Stimulated activated CD8-positive, alpha-beta memory T cell treated with anti-CD3 and anti-CD28 coated beads, Interleukin-2, amount 100 ng/mL, for 1 hour (primary cell): ENCODE results near the gene EYA2.
"Not testable (repeated sequence)": the region's sequence is repeated elsewhere in the genome, so short reads cannot be mapped to it uniquely, and the experiment has no call there.

Experiments used
- DNase-seq, 2 donors: peaks; one replicate each; pipeline ENCODE4 v3.0.0-alpha.2; 2020; ENCODE audit warnings: low read depth in 2 of 2

The EYA2 gene

DNA sequence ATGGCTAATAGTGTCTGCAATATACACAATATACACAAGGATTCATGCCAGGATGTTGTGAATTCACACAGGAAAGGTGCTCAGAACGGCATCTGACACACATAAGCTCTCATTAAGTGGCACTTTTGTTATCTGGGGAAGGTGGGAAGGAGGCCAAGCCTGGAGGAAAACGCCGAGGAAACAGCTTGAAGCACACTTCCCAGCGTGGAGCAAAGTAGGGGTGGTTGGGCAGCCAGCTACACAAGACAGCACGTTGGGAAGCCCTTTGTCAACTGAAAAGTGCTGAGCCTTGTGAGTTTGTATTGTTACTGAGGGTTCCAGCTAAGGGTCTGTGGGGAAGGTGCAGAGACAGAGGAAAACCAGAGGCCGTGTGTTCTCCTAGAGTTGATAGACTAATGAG is 280.9 kb downstream of the EYA2 start:
- no peak for DNase-seq

- DNase-seq = not testable (repeated sequence)
These were observed 281.6 kb downstream of the EYA2 start for GRCh38 chr20:47176217-47176616.

GRCh38 chr20:47178277-47178676 is 283.6 kb downstream of the EYA2 start:
- DNase-seq = no peak

GRCh38 chr20:47178851-47179250 is 284.2 kb downstream of the EYA2 start:
- no peak for DNase-seq

DNA sequence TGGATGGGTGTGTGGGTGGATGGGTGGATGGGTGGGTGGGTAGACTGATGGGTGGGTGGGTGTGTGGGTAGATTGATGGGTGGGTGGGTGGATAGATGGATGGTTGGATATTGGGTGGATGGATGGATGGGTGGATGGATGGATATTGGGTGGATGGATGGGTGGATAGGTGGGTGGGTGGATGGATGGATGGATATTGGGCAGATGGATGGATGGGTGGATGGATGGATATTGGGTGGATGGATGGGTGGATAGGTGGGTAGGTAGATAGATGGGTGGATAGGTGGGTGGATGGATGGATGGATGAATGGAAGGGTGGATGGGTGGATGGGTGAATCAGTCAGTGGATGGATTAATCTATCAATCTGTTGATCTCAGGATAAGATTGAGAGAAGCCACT is 284.6 kb downstream of the EYA2 start:
- DNase-seq = no peak

GRCh38 chr20:47181056-47181862 is 286.6 kb downstream of the EYA2 start:
- no peak for DNase-seq

- DNase-seq = no peak
These were observed 288.7 kb downstream of the EYA2 start for GRCh38 chr20:47183367-47183766.

- no peak for DNase-seq
These were observed 293.0 kb downstream of the EYA2 start for GRCh38 chr20:47187450-47188195.

GRCh38 chr20:47188540-47188939 is 293.9 kb downstream of the EYA2 start:
- DNase-seq = no peak

GRCh38 chr20:47189060-47189459 is 294.4 kb downstream of the EYA2 start:
- DNase-seq = no peak

DNA sequence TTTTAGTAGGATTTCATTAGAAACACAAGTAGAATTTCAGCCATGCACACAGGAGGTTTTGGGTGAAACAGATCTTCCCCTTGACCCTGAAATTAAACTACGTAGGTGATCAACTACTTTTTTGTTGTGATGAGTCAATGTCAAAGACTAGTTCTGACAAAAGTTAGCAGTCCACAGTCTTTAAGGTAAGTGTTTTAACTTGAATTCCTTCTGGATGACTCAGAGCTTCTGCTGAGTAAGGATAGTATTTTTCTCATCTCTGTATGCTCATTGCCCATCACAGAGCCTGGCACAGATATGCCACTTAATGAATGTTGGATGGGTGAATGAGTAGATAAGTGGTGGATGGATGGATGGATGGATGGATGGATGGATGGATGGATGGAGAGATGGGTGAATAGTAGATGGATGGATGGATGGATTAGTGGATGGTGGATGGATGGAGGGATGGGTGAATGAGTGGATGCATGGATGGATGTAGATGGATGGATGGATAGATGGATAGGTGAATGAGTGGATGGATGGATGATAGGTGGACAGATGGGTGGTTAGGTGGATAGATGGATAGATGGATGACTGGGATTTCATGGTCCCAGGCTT is 296.5 kb downstream of the EYA2 start:
- DNase-seq = no peak

DNA sequence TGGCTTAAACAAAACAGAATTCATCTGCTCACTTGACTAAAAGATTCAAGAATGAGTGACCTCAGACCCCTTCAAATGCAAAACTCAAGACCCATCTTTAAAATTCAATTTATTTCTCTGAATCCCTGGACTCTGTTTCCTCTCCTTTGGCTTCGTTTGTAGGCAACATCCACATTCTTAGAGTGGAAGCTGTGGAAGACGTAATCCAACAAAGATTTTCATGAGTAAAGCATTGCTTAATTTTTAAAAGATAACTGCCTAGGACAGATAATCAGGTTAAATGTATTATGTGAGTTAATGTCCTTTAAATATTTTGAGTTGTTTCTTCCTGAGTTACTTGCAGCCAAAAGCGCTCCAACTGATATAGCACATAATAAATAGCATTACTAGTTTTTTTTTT is 297.3 kb downstream of the EYA2 start:
- DNase-seq = no peak

DNA sequence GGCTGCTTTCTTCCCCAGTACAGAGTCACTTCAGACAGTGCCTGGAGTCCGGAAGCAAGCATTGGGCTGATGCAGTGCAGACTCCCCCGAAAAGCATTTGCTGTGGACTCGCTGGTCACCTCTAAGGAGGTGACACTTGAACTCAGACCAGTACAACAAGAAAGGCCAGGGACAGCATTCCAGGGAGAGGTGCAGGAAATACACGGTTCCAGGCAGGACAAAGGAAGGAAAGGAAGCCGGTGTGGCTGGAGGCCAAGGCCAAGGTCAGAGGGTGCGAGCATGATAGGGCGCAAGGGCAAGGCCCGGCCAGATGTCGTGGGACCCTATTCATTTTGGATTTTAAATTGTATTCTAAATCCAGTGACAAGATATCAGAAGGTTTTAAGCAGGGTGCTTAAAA is 300.9 kb downstream of the EYA2 start:
- no peak for DNase-seq

DNA sequence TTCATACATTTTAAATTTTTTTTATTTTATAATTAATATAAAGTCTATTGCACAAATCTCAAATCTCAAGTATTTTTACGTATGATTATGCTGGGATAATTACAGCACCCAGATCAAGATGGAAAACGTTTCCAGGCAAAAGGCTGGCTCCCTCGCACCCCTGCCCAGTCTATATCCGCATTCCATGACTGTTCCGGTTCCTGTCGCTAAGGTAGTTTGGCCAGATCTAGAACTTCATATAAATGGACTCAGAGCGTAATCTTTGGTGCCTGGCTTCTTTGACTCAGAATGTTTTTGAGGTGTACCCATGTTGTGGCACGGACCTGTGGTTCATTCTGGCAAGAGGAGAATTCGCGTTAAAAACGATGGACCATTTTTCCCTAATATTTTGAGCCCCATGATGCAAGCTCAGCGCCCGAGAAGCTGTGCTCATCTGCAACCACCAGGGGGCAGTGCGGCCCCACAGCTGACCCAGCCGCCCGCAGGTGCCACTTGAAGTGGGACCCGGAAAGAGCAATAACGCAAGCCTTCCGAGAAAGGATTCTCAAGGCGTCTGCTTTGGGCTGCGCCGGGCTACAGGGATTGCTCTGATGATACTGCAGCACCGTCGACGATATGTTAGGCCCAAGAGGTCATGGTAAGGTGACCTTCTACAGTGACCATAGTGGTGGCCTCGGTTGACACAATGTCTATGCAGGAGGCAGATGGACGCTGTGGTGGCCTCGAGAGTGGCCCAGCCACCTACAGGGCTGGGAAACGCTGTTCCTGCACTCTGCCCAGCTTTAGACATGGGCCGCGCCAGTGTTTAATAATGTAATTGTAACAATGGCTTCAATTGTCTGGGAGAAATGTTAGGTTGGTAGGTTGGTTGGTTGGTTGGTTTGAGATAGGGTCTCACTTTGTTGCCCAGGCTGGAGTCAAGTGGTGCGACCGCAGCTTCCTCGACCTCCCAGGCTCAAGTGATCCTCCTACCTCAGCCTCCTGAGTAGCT is 301.7 kb downstream of the EYA2 start:
- peak; percentile 23 to 53 for DNase-seq

DNA sequence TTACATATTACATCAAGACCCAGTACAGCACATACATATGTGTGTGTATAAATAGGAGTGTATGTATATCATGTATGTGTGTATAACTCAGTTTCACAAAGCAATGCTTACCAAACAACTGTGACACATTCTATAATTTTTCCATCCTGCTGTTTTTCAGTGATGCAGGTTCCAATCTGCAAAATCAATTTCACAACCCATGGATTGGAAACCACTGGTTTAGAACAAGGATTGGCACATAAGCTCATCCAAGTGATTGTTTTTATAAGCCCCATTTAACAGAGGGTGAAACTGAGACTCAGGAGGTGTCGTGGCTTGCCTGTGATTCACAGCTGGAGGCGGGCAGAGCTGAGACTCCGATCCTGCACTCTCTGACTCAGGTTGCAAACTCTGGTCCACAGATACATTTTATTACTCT is 303.6 kb downstream of the EYA2 start:
- DNase-seq = no peak

DNA sequence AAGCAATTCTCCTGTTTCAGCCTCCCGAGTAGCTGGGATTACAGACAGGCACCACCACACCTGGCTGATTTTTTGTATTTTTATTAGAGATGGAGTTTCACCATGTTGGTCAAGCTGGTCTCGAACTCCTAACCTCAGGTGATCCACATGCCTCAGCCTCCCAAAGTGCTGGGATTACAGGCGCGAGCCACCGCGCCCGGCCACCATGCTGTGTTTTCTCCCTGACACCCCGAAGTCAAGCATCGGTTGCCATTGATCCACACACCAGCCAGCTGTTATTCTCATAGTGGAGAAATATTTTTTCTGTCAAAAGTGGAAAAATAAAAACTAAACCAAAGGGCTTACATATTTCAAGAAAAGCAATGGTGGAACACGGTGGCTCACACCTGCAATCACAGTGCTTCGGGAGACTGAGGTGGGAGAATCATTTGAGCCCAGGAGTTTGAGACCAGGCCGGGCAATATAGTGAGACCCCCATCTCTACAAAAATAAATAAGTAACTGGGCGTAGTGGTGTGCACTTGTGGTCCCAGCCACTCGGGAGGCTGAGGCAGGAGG is 304.4 kb downstream of the EYA2 start:
- no peak for DNase-seq

DNA sequence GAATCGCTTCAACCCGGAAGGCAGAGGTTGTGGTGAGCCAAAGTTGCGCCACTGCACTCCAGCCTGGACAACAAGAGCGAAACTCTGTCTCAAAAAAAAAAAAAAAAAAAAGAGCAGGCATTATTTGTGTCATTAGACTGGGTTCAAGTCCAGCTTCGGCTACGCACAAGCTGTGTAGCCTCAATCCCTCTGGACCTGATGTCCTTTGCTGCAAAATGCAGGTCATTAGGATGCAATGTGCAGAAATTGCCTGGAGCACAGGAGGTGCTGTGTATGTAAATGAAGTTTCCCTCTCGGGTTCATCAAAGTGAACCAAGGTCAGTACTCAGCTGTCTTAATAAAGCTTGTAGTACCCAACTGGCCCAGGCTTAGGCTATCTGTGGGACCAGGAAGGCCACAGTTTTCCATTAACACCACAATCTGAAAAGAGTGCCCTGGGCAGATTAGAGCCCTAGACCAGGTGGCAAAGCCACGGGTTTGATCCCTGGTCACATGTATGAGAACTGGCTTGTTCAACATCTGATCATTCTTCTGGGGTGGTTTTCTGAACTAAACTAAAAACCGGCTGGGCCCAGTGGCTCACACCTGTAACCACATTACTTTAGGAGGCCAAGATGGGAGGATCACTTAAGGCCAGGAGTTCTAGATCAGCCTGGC is 306.6 kb downstream of the EYA2 start:
- DNase-seq = no peak

GRCh38 chr20:47202733-47203667 is 308.4 kb downstream of the EYA2 start:
- DNase-seq = no peak

DNA sequence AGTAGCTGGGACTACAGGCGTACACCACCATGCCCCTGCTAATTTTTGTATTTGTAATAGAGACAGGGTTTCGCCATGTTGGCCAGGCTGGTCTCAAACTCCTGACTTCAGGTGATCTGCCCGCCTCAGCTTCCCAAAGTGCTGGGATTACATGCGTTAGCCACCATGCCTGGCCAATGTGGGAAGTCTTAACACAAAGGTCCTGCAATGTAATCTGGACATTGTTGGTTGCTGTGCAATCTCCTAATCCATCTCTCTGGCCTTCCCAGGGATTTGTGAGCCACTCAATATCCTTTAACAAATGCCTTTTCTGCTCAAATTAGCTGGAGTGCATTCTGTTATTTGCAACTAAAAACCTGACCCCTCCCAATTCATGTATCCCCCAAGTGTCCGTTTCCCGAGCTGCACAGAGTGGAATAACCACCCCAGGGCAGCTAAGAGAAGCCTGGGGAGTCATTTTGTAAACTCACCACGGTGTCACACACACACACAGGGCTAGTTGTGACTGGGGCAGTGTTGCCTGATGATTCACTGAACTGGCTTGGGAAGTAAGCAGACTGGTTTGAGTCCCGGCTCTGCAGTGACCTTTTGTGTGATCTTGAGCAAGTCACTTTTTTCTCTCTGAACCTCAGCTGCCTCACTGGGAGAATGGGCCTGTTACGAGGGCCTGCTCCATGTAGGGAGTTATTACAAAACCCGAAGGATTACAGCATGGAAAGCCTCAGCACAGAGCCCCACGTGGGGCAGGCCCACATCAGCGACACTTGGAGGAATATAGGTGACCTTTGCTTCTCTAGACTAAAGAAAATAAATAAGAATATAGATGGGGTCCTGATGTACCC is 309.6 kb downstream of the EYA2 start:
- no peak for DNase-seq
